PC-3 (cell line): ENCODE results near the gene CORO2B. TPM values are rescaled to one million over a fixed set of nuclear protein-coding genes. Genes with fewer than 3 reads are reported as not detected.

Source experiments
- ATAC-seq: fragments of 200-7000 bp; cut with Tn5 transposase; 2 replicates; pipeline ENCODE4 v1.9.1; 2020; ENCODE audit warnings: mild to moderate bottlenecking, moderate library complexity
- BruUV-seq: library from RNA; stranded (reverse); fragments of 400-500 nt; replicated peaks from 2 replicates; lab custom pipeline; 2021; lab: Mats Ljungman, UMichigan
- CTCF ChIA-PET: fragments of 300-600 bp; sonication (Branson Sonifier 250); formaldehyde crosslinking; loops from one replicate; lab custom pipeline; 2022; ENCODE audit warnings: antibody characterized with exemption; lab: Charles Lee
- POLR2A ChIA-PET: fragments of 300-600 bp; sonication (Branson Sonifier 250); formaldehyde crosslinking; loops from one replicate; lab custom pipeline; 2022; ENCODE audit warnings: antibody characterized with exemption; ENCODE audit not compliant: unreplicated experiment; lab: Charles Lee
- DNase-seq: peaks from one replicate; pipeline ENCODE4 v3.0.0-alpha.2; 2015
- H2AFZ ChIP-seq: fragments of 300-600 bp; sonication (generic); 2 replicates; pipeline ENCODE4 v1.6.0; 2016; ENCODE audit warnings: antibody characterized with exemption, low read length
- H3F3A ChIP-seq: fragments of 300-600 bp; sonication (generic); one replicate; pipeline ENCODE4 v1.6.0; 2017; ENCODE audit warnings: antibody characterized with exemption, low read length, control low read depth, mild to moderate bottlenecking; ENCODE audit not compliant: unreplicated experiment
- H3K27ac ChIP-seq: fragments of 300-600 bp; sonication (generic); 2 replicates; pipeline ENCODE4 v1.5.1; 2016; ENCODE audit warnings: mild to moderate bottlenecking, low read length
- H3K27me3 ChIP-seq: fragments of 300-600 bp; sonication (generic); 2 replicates; pipeline ENCODE4 v1.6.1; 2016; ENCODE audit warnings: low read length, mixed read lengths
- H3K36me3 ChIP-seq: fragments of 300-600 bp; sonication (generic); 2 replicates; pipeline ENCODE4 v1.6.1; 2016; ENCODE audit warnings: low read depth, mixed run types, low read length, mixed read lengths
- H3K4me1 ChIP-seq: fragments of 300-600 bp; sonication (generic); 2 replicates; pipeline ENCODE4 v1.5.1; 2016; ENCODE audit warnings: low read length; ENCODE audit not compliant: insufficient read depth
- H3K4me2 ChIP-seq: fragments of 300-600 bp; sonication (generic); 2 replicates; pipeline ENCODE4 v1.6.0; 2016; ENCODE audit warnings: low read length
- H3K4me3 ChIP-seq: fragments of 300-600 bp; sonication (generic); 2 replicates; pipeline ENCODE4 v1.5.1; 2016; ENCODE audit warnings: mild to moderate bottlenecking, low read length, mixed read lengths
- H3K79me2 ChIP-seq: fragments of 300-600 bp; sonication (generic); 2 replicates; pipeline ENCODE4 v1.6.1; 2017; ENCODE audit warnings: low read length, mixed read lengths
- H3K9ac ChIP-seq: fragments of 300-600 bp; sonication (generic); 2 replicates; pipeline ENCODE4 v1.6.0; 2016; ENCODE audit warnings: mild to moderate bottlenecking, low read length
- H3K9me2 ChIP-seq: fragments of 300-600 bp; sonication (generic); replicated peaks from 2 replicates; pipeline ENCODE4 v1.6.1; 2016; ENCODE audit warnings: mixed run types, low read length, mixed read lengths
- H3K9me3 ChIP-seq: fragments of 300-600 bp; sonication (generic); 2 replicates; pipeline ENCODE4 v1.6.1; 2016; ENCODE audit warnings: low read length, mixed read lengths
- H4K20me1 ChIP-seq: fragments of 300-600 bp; sonication (generic); 2 replicates; pipeline ENCODE4 v1.6.1; 2016; ENCODE audit warnings: low read length, mixed read lengths
- EZH2 ChIP-seq: fragments of 300-600 bp; sonication (generic); IDR thresholded peaks from one replicate; pipeline ENCODE4 v1.6.1; 2017; ENCODE audit warnings: antibody characterized with exemption, mild to moderate bottlenecking, low read length; ENCODE audit not compliant: unreplicated experiment
- EZH2phosphoT487 ChIP-seq: fragments of 300-600 bp; sonication (generic); IDR thresholded peaks from 2 replicates; pipeline ENCODE4 v1.6.1; 2018; ENCODE audit warnings: mild to moderate bottlenecking, antibody characterized with exemption, low read length, borderline replicate concordance
- intact Hi-C: fragments of 100-400 bp; cut with micrococcal nuclease; formaldehyde crosslinking; loops from 2 replicates; pipeline ENCODE4 v1.9.0; 2023
- total RNA-seq: library from RNA; depleted of rRNA; stranded (reverse); fragments of >200 nt; gene quantifications from 2 replicates; pipeline ENCODE4 v1.2.3, GENCODE V29; 2014
- TF ChIP-seq, protein P1 (sequence below): fragments of 300-600 bp; sonication (generic); conservative IDR thresholded peaks from 2 replicates; pipeline ENCODE4 v1.5.1; 2017; ENCODE audit warnings: antibody characterized with exemption, low read depth, mild to moderate bottlenecking, low read length

CORO2B gene
- total RNA-seq, 1 experiment from 2014 or later = 0.66 TPM

DNA sequence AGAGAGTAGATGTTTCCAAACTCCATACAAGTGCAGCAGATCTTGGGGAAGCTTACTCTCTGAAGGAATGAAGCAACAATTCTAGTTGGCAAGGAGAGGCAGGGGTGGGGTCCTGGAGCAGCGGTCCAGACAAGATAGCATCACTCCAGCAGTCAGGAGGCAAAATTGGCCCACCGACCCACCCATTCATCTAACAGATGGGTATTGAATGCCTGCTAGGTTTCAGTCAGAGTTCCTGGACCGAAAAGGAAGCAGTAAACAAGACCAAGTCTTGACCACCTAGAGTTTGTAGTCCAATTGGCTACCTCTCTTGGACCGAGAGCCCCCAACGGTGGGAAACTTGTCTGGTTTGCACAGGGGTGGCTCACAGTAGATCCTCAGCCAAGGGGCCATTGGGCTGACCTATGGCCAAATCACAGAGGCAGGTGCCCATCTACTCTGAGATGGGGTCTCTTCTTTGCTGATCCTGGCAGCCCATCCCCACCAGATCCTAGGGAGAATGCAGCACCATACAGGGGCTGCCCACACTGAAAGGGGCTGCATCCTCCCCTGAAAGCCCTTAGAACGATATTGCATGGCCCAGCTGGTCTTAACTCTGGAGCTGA lies 74.3 kb downstream of the CORO2B start:
- Histone ChIP-seq H3K79me2 (no peaks in the 10 kb centered on the region), H2AFZ (no peak overlapping the region), H3K4me1 (no peaks in the 10 kb centered on the region), H3K27ac (no peak overlapping the region), H3F3A (no peaks in the 10 kb centered on the region), H3K9me3 (no peaks in the 10 kb centered on the region), H4K20me1 (no peaks in the 10 kb centered on the region), H3K9ac (no peak overlapping the region), H3K27me3 (no peaks in the 10 kb centered on the region), H3K4me3 (no peak overlapping the region), H3K36me3 (no peaks in the 10 kb centered on the region), H3K9me2 (no peaks in the 10 kb centered on the region), H3K4me2 (no peak overlapping the region)
- ChIA-PET POLR2A (no interaction called here), CTCF (no interaction called here)
- no peak for ATAC-seq
- no peak for DNase-seq
- intact Hi-C loops = no loop called here
- BruUV-seq = no TSS peak
- TF ChIP-seq, protein P1, sequence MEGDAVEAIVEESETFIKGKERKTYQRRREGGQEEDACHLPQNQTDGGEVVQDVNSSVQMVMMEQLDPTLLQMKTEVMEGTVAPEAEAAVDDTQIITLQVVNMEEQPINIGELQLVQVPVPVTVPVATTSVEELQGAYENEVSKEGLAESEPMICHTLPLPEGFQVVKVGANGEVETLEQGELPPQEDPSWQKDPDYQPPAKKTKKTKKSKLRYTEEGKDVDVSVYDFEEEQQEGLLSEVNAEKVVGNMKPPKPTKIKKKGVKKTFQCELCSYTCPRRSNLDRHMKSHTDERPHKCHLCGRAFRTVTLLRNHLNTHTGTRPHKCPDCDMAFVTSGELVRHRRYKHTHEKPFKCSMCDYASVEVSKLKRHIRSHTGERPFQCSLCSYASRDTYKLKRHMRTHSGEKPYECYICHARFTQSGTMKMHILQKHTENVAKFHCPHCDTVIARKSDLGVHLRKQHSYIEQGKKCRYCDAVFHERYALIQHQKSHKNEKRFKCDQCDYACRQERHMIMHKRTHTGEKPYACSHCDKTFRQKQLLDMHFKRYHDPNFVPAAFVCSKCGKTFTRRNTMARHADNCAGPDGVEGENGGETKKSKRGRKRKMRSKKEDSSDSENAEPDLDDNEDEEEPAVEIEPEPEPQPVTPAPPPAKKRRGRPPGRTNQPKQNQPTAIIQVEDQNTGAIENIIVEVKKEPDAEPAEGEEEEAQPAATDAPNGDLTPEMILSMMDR = no peak
- TF ChIP-seq EZH2 (no peak), EZH2phosphoT487 (no peak)

DNA sequence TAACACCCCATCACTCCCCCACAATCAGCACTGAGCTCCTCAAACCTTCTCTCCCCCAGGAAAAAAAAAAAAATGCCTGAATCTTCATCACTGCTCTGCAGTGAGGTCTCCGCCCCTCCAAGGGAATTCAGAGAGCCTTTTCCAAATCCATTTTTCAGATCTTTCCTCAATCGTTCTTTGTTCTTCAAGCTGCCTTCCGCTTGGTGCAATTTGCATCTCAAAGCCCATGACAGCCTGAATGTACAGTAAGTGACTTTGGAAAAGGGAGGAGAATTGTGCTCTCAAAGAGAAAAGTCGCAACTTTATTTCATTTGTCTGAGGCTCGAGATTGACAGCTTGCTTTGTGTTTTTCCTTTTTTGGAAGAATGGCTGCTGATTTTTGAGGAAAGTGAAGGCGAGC lies 75.0 kb downstream of the CORO2B start:
- H4K20me1 ChIP-seq = no peaks in the 10 kb centered on the region
- H3K79me2 ChIP-seq = no peaks in the 10 kb centered on the region
- H3K4me2 ChIP-seq = no peak overlapping the region
- H3K4me1 ChIP-seq = no peaks in the 10 kb centered on the region
- H2AFZ ChIP-seq = no peak overlapping the region
- ATAC-seq (no peak), DNase-seq (no peak)
- ChIA-PET CTCF (no interaction called here), POLR2A (no interaction called here)
- no peaks in the 10 kb centered on the region for H3K9me2 ChIP-seq
- H3K9ac ChIP-seq = no peak overlapping the region
- no peaks in the 10 kb centered on the region for H3K27me3 ChIP-seq
- no peak overlapping the region for H3K27ac ChIP-seq
- no peaks in the 10 kb centered on the region for H3K9me3 ChIP-seq
- H3K36me3 ChIP-seq = no peaks in the 10 kb centered on the region
- no peaks in the 10 kb centered on the region for H3F3A ChIP-seq
- no TSS peak for BruUV-seq
- H3K4me3 ChIP-seq = no peak overlapping the region
- TF ChIP-seq EZH2phosphoT487 (no peak), EZH2 (no peak)
- TF ChIP-seq, protein P1 = no peak
- intact Hi-C loops = no loop called here

DNA sequence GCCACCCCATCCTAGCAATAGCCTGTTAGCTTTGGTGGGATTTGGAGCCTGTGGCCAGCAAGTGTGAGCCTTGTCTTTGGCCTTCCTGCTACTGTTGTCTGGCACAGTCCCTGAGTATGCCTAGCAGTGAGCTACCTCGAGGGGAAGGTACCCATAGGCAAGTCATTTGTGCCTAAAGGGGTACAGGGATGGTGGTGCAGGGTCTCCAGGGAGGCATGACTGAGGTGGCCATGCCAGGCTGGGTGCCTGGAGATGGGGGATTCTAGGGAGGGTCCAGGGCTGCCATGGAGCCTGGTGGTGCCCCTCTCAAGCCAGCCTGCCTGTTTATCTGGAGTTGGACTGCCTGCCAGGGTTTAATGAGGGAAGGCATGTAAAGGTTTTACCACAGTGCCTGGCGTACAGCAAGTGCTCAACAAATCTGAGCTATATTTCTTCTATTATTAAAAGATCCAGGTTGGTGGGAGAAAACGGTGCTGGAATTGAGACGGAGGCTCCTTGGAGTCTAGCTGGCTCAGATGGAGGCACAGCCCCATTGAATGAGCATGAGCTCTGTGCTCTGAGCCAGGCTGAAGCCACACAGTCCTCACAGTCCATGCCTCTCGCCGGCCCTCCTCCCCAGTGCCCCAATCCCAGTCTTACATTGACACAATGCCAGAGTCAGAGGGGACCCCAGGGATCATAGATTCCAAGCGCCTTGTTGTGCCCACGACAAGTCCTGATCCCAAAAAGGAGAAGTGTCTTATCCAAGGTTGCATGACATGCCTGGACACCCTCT lies 76.2 kb downstream of the CORO2B start:
- no peak overlapping the region for H3K4me2 ChIP-seq
- no peaks in the 10 kb centered on the region for H3K9me2 ChIP-seq
- no peak for ATAC-seq
- H4K20me1 ChIP-seq = no peaks in the 10 kb centered on the region
- no peaks in the 10 kb centered on the region for H3K36me3 ChIP-seq
- intact Hi-C loops = no loop called here
- H3K4me3 ChIP-seq = no peak overlapping the region
- H3K27ac ChIP-seq = no peak overlapping the region
- no peaks in the 10 kb centered on the region for H3K27me3 ChIP-seq
- no TSS peak for BruUV-seq
- ChIA-PET POLR2A (no interaction called here), CTCF (no interaction called here)
- H3K9ac ChIP-seq = no peak overlapping the region
- no peaks in the 10 kb centered on the region for H3K4me1 ChIP-seq
- no peak for DNase-seq
- TF ChIP-seq EZH2 = no peak
- no peak for TF ChIP-seq EZH2phosphoT487
- H2AFZ ChIP-seq = no peak overlapping the region
- no peaks in the 10 kb centered on the region for H3K9me3 ChIP-seq
- H3K79me2 ChIP-seq = no peaks in the 10 kb centered on the region
- H3F3A ChIP-seq = no peaks in the 10 kb centered on the region
